Fibroblast of lung (primary cell): ENCODE results near the gene NF1.

Experiments used
- CTCF ChIP-seq, 2 donors: IDR thresholded peaks in 1 of 2; conservative IDR thresholded peaks in 1 of 2; 1 replicate in 1 of 2; 2 replicates in 1 of 2; pipeline ENCODE4 v1.5.1; 2011 to 2012; ENCODE audit warnings: low read length in 2 of 2, control low read depth in 1 of 2, inconsistent platforms in 1 of 2, low read depth in 1 of 2, mild to moderate bottlenecking in 1 of 2
- EZH2 ChIP-seq: IDR thresholded peaks from 2 replicates; pipeline ENCODE4 v1.5.1; 2012; ENCODE audit warnings: low read length, control low read depth, mild to moderate bottlenecking; ENCODE audit errors: missing control alignments

- TF ChIP-seq CTCF (conservative IDR thresholded peaks at IDR 0.05 in 1 of 2, IDR thresholded peaks at IDR 0.05 in 1 of 2; ENCODE audit: low read depth in 1 of 2, low read length in 2 of 2) (no peak), EZH2 (no peak)
Measured at GRCh38 chr17:31286587-31286986, 191.8 kb downstream of the NF1 start.
